NCI-H2196 (cell line): Measurements from ENCODE around the gene DNAJC27.

Source experiments
- DNase-seq: peaks from one replicate; lab custom pipeline; 2025; ENCODE audit not compliant: unreplicated experiment; lab: John Stamatoyannopoulos, UW

Gene DNAJC27

DNA sequence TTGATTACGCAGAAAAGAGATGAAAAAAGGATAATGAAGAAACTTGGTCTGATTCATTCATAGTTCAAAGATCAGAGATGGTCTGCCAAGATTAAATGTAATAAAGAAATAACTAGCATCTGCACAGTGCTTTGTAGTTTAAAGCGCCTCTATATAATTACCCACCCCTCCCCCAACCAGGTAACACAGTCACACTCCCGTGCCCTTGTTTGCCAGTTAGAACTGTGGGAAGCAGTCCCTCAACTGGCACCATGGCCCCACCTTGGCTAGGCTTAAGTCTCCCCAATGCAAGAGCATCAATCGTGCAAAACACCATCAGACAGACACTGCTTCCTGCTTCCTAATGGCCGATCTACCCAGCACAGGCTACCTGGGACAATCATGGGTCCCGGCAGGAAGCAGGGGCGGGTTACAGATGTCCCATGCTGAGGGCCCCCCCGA is 63.3 kb downstream of the DNAJC27 start:
- no peak for DNase-seq

DNA sequence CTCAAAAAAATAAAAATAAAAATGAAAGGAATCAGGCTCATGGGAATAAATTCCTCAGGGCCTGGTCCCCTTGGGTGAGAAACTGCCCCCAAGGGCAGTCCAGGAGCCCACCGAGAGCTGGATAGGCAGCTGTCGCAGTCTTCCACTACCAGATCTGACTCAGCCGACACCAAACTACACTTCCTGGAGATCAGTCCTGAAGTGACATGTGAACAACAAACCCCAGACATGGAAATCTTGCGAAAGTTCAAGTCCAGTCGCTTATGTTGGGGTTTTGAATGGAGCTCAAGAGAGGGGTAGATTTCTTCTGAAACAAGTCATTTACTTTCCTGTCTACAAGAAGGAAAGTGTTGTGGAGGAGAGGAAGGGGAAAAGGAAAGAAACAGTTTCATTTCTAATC is 64.6 kb downstream of the DNAJC27 start:
- no peak for DNase-seq

DNA sequence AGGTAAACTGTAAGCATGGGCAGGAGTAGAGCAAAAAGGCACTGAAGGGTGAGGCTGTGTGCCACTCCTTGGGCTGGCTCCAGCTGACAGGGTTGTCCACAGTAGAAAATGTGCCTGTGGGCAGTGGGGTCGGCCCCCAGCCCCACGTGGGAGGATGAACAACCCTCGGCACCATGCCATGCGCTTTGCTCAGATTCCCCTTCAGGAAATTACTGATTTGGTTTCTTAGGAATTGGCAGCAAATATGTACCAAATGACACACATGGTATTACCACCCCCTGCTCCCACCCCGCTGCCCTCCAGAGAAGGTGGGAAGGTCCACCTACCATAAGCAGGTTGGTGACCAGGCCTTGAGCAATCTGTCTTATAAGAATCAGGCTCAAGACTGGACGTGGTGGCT is 65.3 kb downstream of the DNAJC27 start:
- no peak for DNase-seq

DNA sequence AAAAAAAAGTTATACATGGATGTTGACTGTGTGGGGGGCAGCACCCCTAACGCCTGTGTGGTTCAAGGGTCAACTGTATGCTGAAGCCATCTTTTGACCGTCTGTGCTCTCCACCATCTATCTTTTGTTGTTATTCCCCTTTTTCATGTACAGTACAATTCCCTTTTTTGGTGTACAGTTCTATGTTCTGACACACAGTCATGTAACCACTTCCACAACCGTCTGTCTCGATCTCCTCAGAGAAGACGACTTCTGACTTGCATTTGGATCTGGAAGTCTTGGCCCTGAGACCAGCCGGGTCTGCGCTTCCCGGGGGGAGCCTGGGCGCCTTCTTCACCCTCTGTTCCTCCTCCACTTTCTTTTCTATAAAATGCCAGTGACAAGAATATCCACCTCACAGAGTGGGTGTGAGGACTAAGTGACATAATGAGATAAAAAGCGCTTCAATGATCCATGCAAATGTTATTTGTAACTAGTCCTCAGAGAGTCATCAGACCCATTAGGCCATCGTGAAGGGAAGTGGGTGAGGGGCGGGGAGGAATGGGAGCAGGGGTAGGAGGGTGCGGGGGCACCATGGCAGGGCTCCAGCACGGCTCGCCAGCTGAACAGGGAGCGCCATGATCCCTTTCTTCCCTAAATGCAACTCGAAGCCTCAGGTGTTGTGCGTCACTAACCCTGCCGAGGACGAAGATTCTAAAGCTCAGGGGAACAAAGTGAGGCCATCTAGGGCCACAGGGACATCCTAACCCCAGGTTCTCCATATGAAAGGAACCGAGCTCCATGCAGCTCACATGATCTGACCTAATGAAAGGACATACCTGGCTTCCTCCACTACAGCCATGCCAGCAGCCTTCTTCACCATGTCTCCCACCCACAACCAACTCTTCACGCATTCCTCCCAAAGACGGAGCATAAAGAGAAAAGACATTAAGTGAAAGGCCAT is 68.3 kb downstream of the DNAJC27 start:
- DNase-seq: no peak

DNA sequence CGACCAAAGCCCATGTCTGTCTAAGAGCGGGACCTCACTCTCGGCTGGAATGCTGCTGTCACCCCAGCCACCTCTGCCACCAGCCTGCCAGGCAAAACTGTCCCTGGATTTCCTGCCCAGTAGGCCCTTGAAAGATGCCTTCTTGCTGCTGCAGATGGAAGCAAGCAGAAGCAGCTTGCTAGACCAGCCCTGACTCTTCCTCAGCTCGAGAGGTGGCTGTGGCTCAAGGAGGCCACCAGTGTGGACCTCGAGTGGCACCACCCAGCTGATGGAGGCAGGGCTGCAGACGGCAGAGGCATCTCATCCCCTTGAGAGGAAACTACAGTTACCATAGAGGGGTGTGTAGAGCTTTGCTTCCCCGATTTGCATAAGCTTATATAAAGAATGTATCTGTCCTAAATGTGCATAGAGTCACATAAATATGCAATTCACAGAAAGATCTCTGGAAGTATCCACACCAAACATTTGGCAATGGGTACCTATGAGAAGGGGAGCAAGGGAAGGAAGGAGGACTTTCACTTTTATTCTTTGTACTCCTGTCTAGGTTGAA is 72.3 kb downstream of the DNAJC27 start:
- DNase-seq: no peak

DNA sequence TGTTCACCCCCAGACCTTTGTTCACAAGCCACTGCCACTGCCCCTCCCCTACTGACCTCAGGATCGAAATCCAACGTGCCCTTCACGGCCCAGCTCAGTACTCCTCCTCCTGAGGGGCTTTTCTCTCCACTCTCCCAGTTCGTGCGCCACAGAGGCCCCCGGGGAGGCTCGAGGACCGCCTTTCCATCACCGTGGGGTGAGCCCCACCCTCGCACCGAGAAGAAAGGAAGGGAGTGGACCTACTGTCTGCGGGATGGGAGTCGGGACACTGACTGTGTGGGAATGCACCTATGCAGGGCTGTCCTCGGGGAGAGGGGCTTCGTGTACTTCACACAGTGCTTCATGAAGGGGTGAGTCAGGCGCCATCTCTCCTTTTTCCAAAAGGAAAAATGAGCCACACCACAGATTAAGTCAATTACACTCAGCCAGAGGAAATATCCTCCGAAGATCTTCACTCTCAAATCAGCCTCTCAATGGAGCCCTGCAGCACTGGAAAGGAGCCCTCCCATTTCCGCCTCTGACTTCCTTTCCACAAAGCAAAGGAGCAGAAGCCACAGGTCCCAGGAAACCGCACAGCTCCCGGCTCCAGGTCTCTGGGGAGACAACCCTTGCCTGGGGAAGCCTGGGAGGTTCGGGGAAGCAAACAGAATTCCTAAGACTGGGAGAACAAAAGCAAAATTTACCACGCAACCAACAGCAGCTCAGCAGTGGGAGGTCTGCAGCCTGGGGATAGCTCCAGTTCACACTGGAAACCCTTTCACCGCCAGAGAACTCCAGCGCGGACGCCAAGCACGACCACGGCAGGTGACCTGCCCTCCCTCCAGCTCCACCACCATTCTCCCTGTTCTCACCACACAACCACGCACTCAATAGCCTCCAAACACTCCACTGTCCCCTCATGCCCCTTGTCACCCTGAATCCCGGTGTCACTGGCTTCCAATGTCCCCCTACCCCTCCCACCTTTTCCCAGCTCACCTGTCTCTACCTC is 73.3 kb downstream of the DNAJC27 start:
- DNase-seq: no peak

DNA sequence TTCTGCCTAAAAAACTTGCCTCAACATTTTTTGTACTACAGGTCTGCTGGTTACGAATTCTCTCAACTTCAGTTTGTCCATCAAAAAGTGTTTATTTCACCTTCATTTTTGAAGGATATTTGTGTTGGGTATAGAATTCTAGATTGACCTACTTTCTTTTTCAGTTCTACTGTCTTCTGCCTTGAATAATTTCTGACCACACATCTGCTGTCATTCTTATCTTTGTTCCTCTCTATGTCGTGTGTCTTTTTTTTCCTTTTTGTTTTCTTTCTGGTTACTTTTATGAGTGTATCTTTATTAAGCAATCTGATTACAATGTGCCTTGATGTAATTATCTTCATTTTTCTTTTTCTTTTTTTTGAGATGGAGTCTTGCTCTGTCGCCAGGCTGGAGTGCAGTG is 77.0 kb downstream of the DNAJC27 start:
- no peak for DNase-seq

DNA sequence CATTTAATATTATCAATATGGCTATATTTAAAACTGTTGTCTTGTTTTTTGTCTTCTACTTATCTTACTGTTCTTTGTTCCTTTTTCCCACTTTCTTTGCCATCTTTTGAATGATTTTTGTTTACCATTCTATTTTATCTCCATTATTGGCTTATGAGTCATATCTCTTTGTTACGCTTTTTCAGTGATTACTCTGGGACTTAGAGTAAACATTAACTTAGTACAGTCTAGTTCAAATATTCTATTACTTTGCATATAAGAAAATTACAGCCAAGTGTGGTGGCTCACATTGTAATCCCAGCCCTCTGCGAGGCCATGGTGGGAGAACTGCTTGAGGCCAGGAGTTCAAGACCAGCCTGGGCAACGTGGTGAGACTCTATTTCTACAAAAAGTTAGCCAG is 77.8 kb downstream of the DNAJC27 start:
- no peak for DNase-seq
